ACHN (cell line): ENCODE data around the gene SENP6.
"Not testable (repeated sequence)": the region's sequence is repeated elsewhere in the genome, so short reads cannot be mapped to it uniquely, and the experiment has no call there.

Source experiments
- DNase-seq: peaks from one replicate; pipeline ENCODE4 v3.0.0-alpha.2; 2015
- in situ Hi-C: cut with HindIII; loops from 2 replicates; pipeline ENCODE4 v1.10.0; 2017; ENCODE audit warnings: low sequenced_read_pairs, low pct_ligation_motif_present, low pct_unique_long_range_greater_than_20kb

SENP6 gene

GRCh38 chr6:75605635-75606034 is 4.0 kb downstream of the SENP6 start:
- DNase-seq, result no peak
- in situ Hi-C loops, result no loop called here

- in situ Hi-C loops, result no loop called here
These were observed 6.6 kb downstream of the SENP6 start for GRCh38 chr6:75608304-75608703.

GRCh38 chr6:75608956-75609533 is 7.4 kb downstream of the SENP6 start:
- in situ Hi-C loops, result no loop called here
- no peak for DNase-seq

More at GRCh38 chr6:75608304-75608703, 6.6 kb downstream of the SENP6 start:
- DNase-seq, result no peak

- no peak for DNase-seq
- in situ Hi-C loops, result no loop called here
These were observed 8.2 kb downstream of the SENP6 start for GRCh38 chr6:75609639-75610590.

GRCh38 chr6:75611011-75611701 is 9.5 kb downstream of the SENP6 start:
- no peak for DNase-seq
- in situ Hi-C loops, result no loop called here

- no peak for DNase-seq
These were observed 10.2 kb downstream of the SENP6 start for GRCh38 chr6:75611702-75612375.

GRCh38 chr6:75612434-75612833 is 10.8 kb downstream of the SENP6 start:
- DNase-seq, result no peak
- in situ Hi-C loops, result no loop called here

More at GRCh38 chr6:75611702-75612375, 10.2 kb downstream of the SENP6 start:
- in situ Hi-C loops, result no loop called here

GRCh38 chr6:75613056-75613501 is 11.4 kb downstream of the SENP6 start:
- in situ Hi-C loops, result no loop called here
- DNase-seq, result no peak

GRCh38 chr6:75618437-75618836 is 16.8 kb downstream of the SENP6 start:
- in situ Hi-C loops, result no loop called here
- no peak for DNase-seq

- no peak for DNase-seq
- in situ Hi-C loops, result no loop called here
These were observed 17.7 kb downstream of the SENP6 start for GRCh38 chr6:75619230-75619899.

GRCh38 chr6:75620381-75621304 is 19.0 kb downstream of the SENP6 start:
- in situ Hi-C loops, result no loop called here
- DNase-seq, result no peak

GRCh38 chr6:75621846-75622245 is 20.2 kb downstream of the SENP6 start:
- in situ Hi-C loops, result no loop called here
- DNase-seq, result no peak

GRCh38 chr6:75623491-75623890 is 21.8 kb downstream of the SENP6 start:
- in situ Hi-C loops, result no loop called here
- no peak for DNase-seq

- DNase-seq, result no peak
- in situ Hi-C loops, result no loop called here
These were observed 22.7 kb downstream of the SENP6 start for GRCh38 chr6:75624335-75624734.

GRCh38 chr6:75624988-75625387 is 23.3 kb downstream of the SENP6 start:
- in situ Hi-C loops, result no loop called here

GRCh38 chr6:75626561-75626960 is 24.9 kb downstream of the SENP6 start:
- in situ Hi-C loops, result no loop called here
- no peak for DNase-seq

More at GRCh38 chr6:75624988-75625387, 23.3 kb downstream of the SENP6 start:
- DNase-seq, result no peak

- DNase-seq, in situ Hi-C loops: not testable (repeated sequence)
These were observed 26.0 kb downstream of the SENP6 start for GRCh38 chr6:75627708-75628107.
